A673 (cell line): ENCODE results near the gene DIS3L2. TPM values are rescaled to one million over a fixed set of nuclear protein-coding genes. Genes with fewer than 3 reads are reported as not detected.

Experiments used
- BruUV-seq: library from RNA; stranded (reverse); fragments of 400-500 nt; replicated peaks from 2 replicates; lab custom pipeline; 2021; lab: Mats Ljungman, UMichigan
- CTCF ChIA-PET: fragments of 300-600 bp; sonication (Branson Sonifier 250); formaldehyde crosslinking; loops from one replicate; lab custom pipeline; 2022; ENCODE audit warnings: antibody characterized with exemption; lab: Charles Lee
- POLR2A ChIA-PET: fragments of 300-600 bp; sonication (Branson Sonifier 250); formaldehyde crosslinking; loops from one replicate; lab custom pipeline; 2022; ENCODE audit warnings: antibody characterized with exemption; ENCODE audit not compliant: low non-redundant PET; lab: Charles Lee
- DNase-seq: peaks from one replicate; pipeline ENCODE4 v3.0.0-alpha.2; 2015; ENCODE audit warnings: low spot score
- H3K27ac ChIP-seq: fragments of 200-600 bp; sonication (generic); 2 replicates; pipeline ENCODE4 v1.5.1; 2016; ENCODE audit warnings: mixed run types, low read depth, mild to moderate bottlenecking, mixed read lengths, antibody characterized with exemption, low read length; ENCODE audit not compliant: poor library complexity, severe bottlenecking
- H3K27me3 ChIP-seq: fragments of 200-600 bp; sonication (generic); replicated peaks from 2 replicates; pipeline ENCODE4 v1.6.1; 2017; ENCODE audit warnings: mixed run types, low read depth, mild to moderate bottlenecking, mixed read lengths, antibody characterized with exemption, low read length; ENCODE audit not compliant: insufficient read depth, poor library complexity
- H3K36me3 ChIP-seq: fragments of 200-600 bp; sonication (generic); 2 replicates; pipeline ENCODE4 v1.6.1; 2016; ENCODE audit warnings: mixed run types, mild to moderate bottlenecking, mixed read lengths, antibody characterized with exemption, low read length; ENCODE audit not compliant: insufficient read depth, poor library complexity, severe bottlenecking
- H3K4me1 ChIP-seq: fragments of 200-600 bp; sonication (generic); 2 replicates; pipeline ENCODE4 v1.6.1; 2017; ENCODE audit warnings: mixed run types, mild to moderate bottlenecking, mixed read lengths, antibody characterized with exemption, low read length; ENCODE audit not compliant: insufficient read depth, poor library complexity, severe bottlenecking
- H3K4me3 ChIP-seq: fragments of 200-600 bp; sonication (generic); 2 replicates; pipeline ENCODE4 v1.5.1; 2016; ENCODE audit warnings: low read depth, mixed run types, mild to moderate bottlenecking, mixed read lengths, low read length; ENCODE audit not compliant: poor library complexity, severe bottlenecking
- H3K9me3 ChIP-seq: fragments of 200-600 bp; sonication (generic); 2 replicates; pipeline ENCODE4 v1.6.1; 2016; ENCODE audit warnings: mixed run types, low read depth, mild to moderate bottlenecking, mixed read lengths, antibody characterized with exemption, low read length; ENCODE audit not compliant: poor library complexity, severe bottlenecking
- CTCF ChIP-seq: fragments of 300-800, 200-600 bp; sonication (generic); conservative IDR thresholded peaks from 2 replicates; pipeline ENCODE4 v1.5.1; 2017; ENCODE audit warnings: low read depth, mild to moderate bottlenecking, antibody characterized with exemption, low read length, moderate library complexity, mixed read lengths
- EZH2 ChIP-seq: fragments of 200-600 bp; sonication (generic); IDR thresholded peaks from 2 replicates; pipeline ENCODE4 v1.6.1; 2017; ENCODE audit warnings: borderline replicate concordance, low read depth, mild to moderate bottlenecking, mixed read lengths, antibody characterized with exemption, low read length; ENCODE audit not compliant: poor library complexity, severe bottlenecking
- intact Hi-C: fragments of 100-400 bp; cut with micrococcal nuclease; formaldehyde crosslinking; loops from one replicate; pipeline ENCODE4 v1.10.0; 2022; ENCODE audit not compliant: unreplicated experiment
- total RNA-seq: library from RNA; stranded (reverse); gene quantifications from 2 replicates; pipeline ENCODE4 v1.2.3, GENCODE V29; 2021

The DIS3L2 gene
- total RNA-seq, 1 experiment from 2014 or later = 38.7 TPM

GRCh38 chr2:232306741-232307305, 345.3 kb downstream of the DIS3L2 start:
- Histone ChIP-seq H3K4me1 (no peaks in the 10 kb centered on the region), H3K4me3 (no peak overlapping the region), H3K27ac (no peak overlapping the region), H3K27me3 (no peaks in the 10 kb centered on the region), H3K36me3 (no peaks in the 10 kb centered on the region), H3K9me3 (no peaks in the 10 kb centered on the region)
- no peak for DNase-seq
- intact Hi-C loops = no loop called here
- TF ChIP-seq CTCF (no peak), EZH2 (no peak)
- CTCF ChIA-PET = no interaction called here
- no TSS peak for BruUV-seq
- POLR2A ChIA-PET = no interaction called here

GRCh38 chr2:232307854-232308253, 346.3 kb downstream of the DIS3L2 start:
- Histone ChIP-seq H3K27ac (no peak overlapping the region), H3K4me3 (no peak overlapping the region), H3K4me1 (no peaks in the 10 kb centered on the region), H3K27me3 (no peaks in the 10 kb centered on the region), H3K36me3 (no peaks in the 10 kb centered on the region), H3K9me3 (peaks cover 8% of the 10 kb centered on the region)
- no TSS peak for BruUV-seq
- CTCF ChIA-PET = no interaction called here
- intact Hi-C loops = no loop called here
- POLR2A ChIA-PET = no interaction called here
- TF ChIP-seq EZH2 (no peak), CTCF (no peak)
- no peak for DNase-seq

- Histone ChIP-seq H3K4me3 (no peak overlapping the region), H3K27me3 (no peaks in the 10 kb centered on the region), H3K4me1 (no peaks in the 10 kb centered on the region), H3K36me3 (no peaks in the 10 kb centered on the region), H3K9me3 (peaks cover 16% of the 10 kb centered on the region), H3K27ac (no peak overlapping the region)
- no peak for TF ChIP-seq EZH2
- ChIA-PET POLR2A (no interaction called here), CTCF (no interaction called here)
- BruUV-seq = no TSS peak
- DNase-seq = no peak
- intact Hi-C loops = no loop called here
Measured at GRCh38 chr2:232308986-232309385, 347.5 kb downstream of the DIS3L2 start.

- intact Hi-C loops = no loop called here
- Histone ChIP-seq H3K4me3 (no peak overlapping the region), H3K9me3 (peaks cover 16% of the 10 kb centered on the region), H3K27me3 (no peaks in the 10 kb centered on the region), H3K36me3 (no peaks in the 10 kb centered on the region), H3K4me1 (peaks cover under 1% of the 10 kb centered on the region), H3K27ac (no peak overlapping the region)
- ChIA-PET POLR2A (interaction anchor here (0.7 kb wide), 1 partner anchor 117 kb away, joined by 3 read pairs; no protein-coding TSS in a partner anchor), CTCF (no interaction called here)
- BruUV-seq = no TSS peak
- DNase-seq = no peak
- TF ChIP-seq EZH2 (no peak), CTCF (no peak)
Measured at GRCh38 chr2:232309592-232309991, 348.1 kb downstream of the DIS3L2 start.
